Fibroblast of mammary gland (primary cell): Measurements from ENCODE around the gene HTRA3.

Experiments
- DNase-seq: peaks from one replicate; pipeline ENCODE4 v3.0.0-alpha.2; 2010; ENCODE audit warnings: low read depth
- H3K4me3 ChIP-seq: 2 replicates; pipeline ENCODE4 v1.5.1; 2011; ENCODE audit warnings: low read depth, mild to moderate bottlenecking, low read length, moderate library complexity; ENCODE audit not compliant: control insufficient read depth
- TF ChIP-seq, protein P1 (sequence below): conservative IDR thresholded peaks from 2 replicates; pipeline ENCODE4 v1.5.1; 2011; ENCODE audit warnings: low read depth, low read length, inconsistent platforms; ENCODE audit not compliant: control insufficient read depth, insufficient read depth

HTRA3 gene

GRCh38 chr4:8351931-8352367, 82.4 kb downstream of the HTRA3 start:
- DNase-seq: peak; percentile 15
- no peak overlapping the region for H3K4me3 ChIP-seq
- TF ChIP-seq, protein P1, sequence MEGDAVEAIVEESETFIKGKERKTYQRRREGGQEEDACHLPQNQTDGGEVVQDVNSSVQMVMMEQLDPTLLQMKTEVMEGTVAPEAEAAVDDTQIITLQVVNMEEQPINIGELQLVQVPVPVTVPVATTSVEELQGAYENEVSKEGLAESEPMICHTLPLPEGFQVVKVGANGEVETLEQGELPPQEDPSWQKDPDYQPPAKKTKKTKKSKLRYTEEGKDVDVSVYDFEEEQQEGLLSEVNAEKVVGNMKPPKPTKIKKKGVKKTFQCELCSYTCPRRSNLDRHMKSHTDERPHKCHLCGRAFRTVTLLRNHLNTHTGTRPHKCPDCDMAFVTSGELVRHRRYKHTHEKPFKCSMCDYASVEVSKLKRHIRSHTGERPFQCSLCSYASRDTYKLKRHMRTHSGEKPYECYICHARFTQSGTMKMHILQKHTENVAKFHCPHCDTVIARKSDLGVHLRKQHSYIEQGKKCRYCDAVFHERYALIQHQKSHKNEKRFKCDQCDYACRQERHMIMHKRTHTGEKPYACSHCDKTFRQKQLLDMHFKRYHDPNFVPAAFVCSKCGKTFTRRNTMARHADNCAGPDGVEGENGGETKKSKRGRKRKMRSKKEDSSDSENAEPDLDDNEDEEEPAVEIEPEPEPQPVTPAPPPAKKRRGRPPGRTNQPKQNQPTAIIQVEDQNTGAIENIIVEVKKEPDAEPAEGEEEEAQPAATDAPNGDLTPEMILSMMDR: no peak

DNA sequence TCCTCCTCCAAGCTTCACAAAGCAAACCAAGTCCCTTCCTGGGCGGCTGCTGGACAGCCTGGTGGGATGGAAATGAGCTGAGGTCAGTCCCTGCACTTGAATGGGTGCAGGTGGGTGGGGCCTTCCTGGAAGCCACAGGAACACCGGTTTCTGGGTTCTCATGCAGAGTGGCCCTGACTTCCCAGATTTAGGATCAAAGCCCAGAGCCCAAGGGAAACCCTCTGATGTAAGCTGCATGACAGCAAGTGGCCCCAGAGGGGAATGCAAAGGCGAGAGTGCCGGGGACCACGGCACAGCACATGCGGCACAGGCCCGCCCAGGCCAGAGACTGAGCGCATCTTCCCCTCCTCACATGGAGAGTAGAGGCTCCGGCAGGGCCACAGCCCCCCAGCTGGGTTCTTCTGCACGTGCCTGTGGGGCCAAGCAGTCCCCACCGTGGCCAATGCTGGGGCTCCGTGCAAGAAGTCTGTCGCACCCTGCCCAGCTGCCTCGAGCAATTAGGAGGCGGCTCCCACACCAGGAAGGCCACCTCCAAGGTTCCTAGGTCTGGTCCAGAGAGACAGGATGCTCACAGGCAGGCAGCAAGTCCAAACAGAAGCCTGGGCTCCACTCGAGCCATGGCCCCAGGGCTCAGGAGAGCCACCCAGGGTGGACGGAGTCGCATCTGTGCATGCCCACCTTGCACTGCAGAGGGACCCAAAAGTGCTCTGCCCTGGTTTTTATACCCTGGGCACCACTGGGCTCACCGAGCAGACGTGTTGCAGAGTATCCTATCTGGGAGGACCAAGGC, 83.0 kb downstream of the HTRA3 start:
- no peak overlapping the region for H3K4me3 ChIP-seq
- TF ChIP-seq, protein P1: no peak
- DNase-seq: no peak

DNA sequence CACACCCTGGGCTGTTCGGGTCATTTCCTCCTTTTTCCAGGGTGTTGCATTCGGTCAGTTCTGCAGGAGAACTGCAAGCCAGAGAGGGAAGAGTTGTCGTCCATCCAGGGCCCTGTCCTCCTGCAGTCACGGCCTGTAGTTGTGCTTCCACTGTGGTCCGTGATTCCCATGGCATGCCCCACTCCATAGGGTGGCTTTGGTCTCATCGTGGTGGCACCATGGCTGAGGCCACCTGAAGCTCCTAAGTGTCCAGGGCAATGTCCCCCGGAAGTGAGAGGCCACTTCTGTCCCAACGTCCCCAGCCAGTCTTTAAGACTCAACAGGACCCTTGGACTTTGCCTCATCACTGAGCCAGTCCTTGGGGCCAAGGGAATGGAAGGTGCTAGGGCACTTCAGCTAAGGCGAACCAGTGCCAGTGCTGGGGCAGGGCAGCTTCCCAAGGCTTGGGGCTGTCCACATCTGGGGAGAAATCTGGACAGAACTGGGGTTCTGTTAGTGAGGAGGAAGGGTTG, 83.7 kb downstream of the HTRA3 start:
- no peak for DNase-seq
- H3K4me3 ChIP-seq: no peak overlapping the region
- TF ChIP-seq, protein P1: no peak

DNA sequence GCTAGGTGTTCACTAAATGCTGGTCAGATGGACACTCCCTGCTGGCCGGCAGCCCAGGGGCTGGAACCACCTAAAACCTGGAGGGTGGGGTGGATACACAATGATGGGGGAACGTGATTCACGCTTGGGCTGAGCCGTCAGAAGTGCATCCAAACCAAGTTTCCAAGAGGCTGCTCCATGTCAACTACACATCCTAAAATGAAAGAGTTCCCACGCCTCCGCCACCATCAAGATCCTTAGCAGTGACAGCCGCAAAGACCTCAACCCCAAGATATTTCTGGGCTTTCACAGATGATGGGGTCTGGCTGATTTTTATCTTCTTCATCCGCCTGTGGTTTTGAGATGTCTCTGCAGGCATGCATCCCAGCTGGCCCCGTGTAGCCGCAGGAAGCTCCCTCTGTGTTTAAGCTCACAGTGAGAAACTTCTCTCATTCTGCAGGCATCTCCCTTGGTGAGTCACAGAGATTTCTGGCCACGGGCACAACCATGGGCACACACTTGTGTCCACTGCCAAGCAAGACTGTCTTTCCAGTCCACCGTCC, 84.4 kb downstream of the HTRA3 start:
- TF ChIP-seq, protein P1: no peak
- peak; percentile 22 for DNase-seq
- H3K4me3 ChIP-seq: no peak overlapping the region

DNA sequence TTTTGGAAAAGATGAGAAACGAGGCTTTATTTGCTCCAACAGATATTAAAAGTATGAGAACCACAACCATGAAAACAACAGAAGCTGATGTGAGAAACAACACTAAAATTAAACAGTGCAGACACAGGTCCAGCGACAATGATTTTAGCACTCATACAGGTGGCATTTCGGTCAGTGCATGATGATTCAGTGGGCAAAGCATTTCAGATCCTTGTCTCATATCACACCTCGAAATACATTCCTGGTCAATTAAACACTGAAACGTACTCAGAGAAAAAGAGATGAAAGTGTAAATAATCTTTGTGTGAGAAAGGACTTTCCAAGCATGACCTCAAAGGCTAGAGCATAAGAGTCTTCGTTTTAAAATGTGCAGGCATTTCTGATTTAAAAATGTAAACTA, 85.8 kb downstream of the HTRA3 start:
- TF ChIP-seq, protein P1: no peak
- DNase-seq: no peak
- no peak overlapping the region for H3K4me3 ChIP-seq

DNA sequence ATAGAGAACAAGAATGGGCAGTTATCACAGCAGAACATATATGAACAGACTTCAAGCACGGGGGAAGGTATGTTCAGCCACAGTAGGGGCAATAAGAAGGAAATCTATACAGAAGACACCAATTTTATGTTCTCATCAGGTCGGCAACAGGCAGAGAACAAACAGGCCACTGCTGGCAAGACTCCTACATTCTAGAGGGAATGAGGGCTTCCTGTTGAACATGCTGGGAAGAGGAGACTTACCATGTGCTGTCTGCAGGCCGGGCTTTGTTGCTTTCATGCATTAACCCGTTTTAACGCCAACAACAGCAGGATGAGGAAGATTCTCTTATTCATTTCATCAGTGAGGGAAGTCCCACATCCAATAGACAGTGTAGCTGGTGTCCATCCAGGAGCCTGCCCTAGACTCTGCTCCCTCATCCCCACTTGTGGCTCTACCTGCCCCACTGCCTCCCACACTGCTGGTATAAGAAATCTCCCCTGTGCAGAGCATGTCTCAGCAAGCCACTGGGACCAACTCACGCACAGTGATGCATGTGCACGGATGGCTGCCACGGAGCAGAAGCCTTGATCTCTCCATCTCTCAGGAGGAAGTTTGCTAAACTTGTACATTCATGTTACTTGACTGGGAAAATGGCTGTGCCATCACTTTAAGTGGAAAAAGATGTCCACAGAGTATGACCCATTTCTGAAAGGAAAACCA, 86.5 kb downstream of the HTRA3 start:
- no peak for DNase-seq

More for the DNA sequence above, 86.5 kb downstream of the HTRA3 start:
- TF ChIP-seq, protein P1: no peak
- no peak overlapping the region for H3K4me3 ChIP-seq
